C4-2B (cell line): ENCODE data around the gene CEACAM6.

Experiments used
- CTCF ChIP-seq: fragments of 450-650 bp; conservative IDR thresholded peaks from 2 replicates; pipeline ENCODE4 v1.5.1; 2017; ENCODE audit warnings: mild to moderate bottlenecking
- ZFX ChIP-seq: fragments of 450-650 bp; IDR thresholded peaks from 2 replicates; pipeline ENCODE4 v1.6.1; 2017

DNA sequence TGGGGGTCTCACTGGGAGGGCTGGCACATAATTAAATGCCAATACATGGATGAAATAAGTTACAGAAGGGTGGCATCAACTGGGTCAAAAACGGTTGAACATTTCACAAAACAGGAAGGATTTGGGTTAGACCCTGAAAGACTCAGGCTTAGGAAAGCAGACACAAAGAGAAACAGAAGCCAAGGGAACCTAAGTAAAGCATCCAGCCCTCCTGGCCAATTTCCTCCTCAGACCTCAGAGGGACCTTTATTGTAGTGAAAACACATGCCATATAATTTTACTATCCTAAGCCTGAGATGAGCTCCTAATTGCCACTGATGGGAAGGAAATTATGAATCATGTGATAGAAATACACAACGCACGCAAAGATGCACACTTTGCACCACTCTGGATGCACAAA is 29.0 kb downstream of the CEACAM6 start:
- TF ChIP-seq CTCF (no peak), ZFX (no peak)
